Measurements from ENCODE around the gene SPATS2L.
"Not testable (repeated sequence)": the region's sequence is repeated elsewhere in the genome, so short reads cannot be mapped to it uniquely, and the experiment has no call there.

Gene SPATS2L

GRCh38 chr2:200338692-200339091 is 32.2 kb downstream of the SPATS2L start:
- no peak for TF ChIP-seq CTCF (IDR thresholded peaks at IDR 0.05; ENCODE audit: insufficient read depth, low read length, missing control alignments)

GRCh38 chr2:200340508-200341224 is 34.2 kb downstream of the SPATS2L start:
- H3K4me3 ChIP-seq (ENCODE audit: low read depth, low read length), result no peak overlapping the region
- ChIA-PET POLR2A (no interaction called here), CTCF (no interaction called here)
- TF ChIP-seq CTCF (IDR thresholded peaks at IDR 0.05; ENCODE audit: insufficient read depth, low read length, missing control alignments), result no peak
- no peak for DNase-seq (ENCODE audit: low read depth, low spot score)

More at GRCh38 chr2:200338692-200339091, 32.2 kb downstream of the SPATS2L start:
- H3K4me3 ChIP-seq (ENCODE audit: low read depth, low read length), result no peak overlapping the region
- no peak for DNase-seq (ENCODE audit: low read depth, low spot score)
- CTCF ChIA-PET, result interaction anchor here (1.3 to 1.6 kb wide), 2 partner anchors 18 to 365 kb away, joined by 3 to 6 read pairs; no protein-coding TSS in a partner anchor
- POLR2A ChIA-PET, result no interaction called here

GRCh38 chr2:200341376-200341775 is 34.9 kb downstream of the SPATS2L start:
- no peak for TF ChIP-seq CTCF (IDR thresholded peaks at IDR 0.05; ENCODE audit: insufficient read depth, low read length, missing control alignments)
- DNase-seq (ENCODE audit: low read depth, low spot score), result no peak
- ChIA-PET POLR2A (no interaction called here), CTCF (no interaction called here)
- H3K4me3 ChIP-seq (ENCODE audit: low read depth, low read length), result no peak overlapping the region

GRCh38 chr2:200342235-200342634 is 35.7 kb downstream of the SPATS2L start:
- CTCF ChIA-PET, result interaction anchor here (0.7 to 1.2 kb wide), 3 partner anchors 10 to 20 kb away, joined by 3 to 4 read pairs (median 3); no protein-coding TSS in a partner anchor
- DNase-seq (ENCODE audit: low read depth, low spot score), result no peak
- no peak for TF ChIP-seq CTCF (IDR thresholded peaks at IDR 0.05; ENCODE audit: insufficient read depth, low read length, missing control alignments)
- POLR2A ChIA-PET, result no interaction called here
- H3K4me3 ChIP-seq (ENCODE audit: low read depth, low read length), result no peak overlapping the region

- TF ChIP-seq CTCF (IDR thresholded peaks at IDR 0.05; ENCODE audit: insufficient read depth, low read length, missing control alignments), result no peak
- POLR2A ChIA-PET, result no interaction called here
- CTCF ChIA-PET, result interaction anchor here (0.7 to 1.2 kb wide), 3 partner anchors 9 to 20 kb away, joined by 3 to 4 read pairs (median 3); no protein-coding TSS in a partner anchor
- no peak for DNase-seq (ENCODE audit: low read depth, low spot score)
- H3K4me3 ChIP-seq (ENCODE audit: low read depth, low read length), result no peak overlapping the region
Observed at GRCh38 chr2:200342654-200343053, 36.2 kb downstream of the SPATS2L start.

- CTCF ChIA-PET, POLR2A ChIA-PET: not testable (repeated sequence)
Observed at GRCh38 chr2:200344202-200344601, 37.7 kb downstream of the SPATS2L start.

GRCh38 chr2:200345975-200346374 is 39.5 kb downstream of the SPATS2L start:
- TF ChIP-seq CTCF (IDR thresholded peaks at IDR 0.05; ENCODE audit: insufficient read depth, low read length, missing control alignments), result no peak
- no peak overlapping the region for H3K4me3 ChIP-seq (ENCODE audit: low read depth, low read length)
- no peak for DNase-seq (ENCODE audit: low read depth, low spot score)
- ChIA-PET POLR2A (no interaction called here), CTCF (interaction anchor here (1.4 kb wide), 2 partner anchors 13 to 360 kb away, joined by 3 read pairs; no protein-coding TSS in a partner anchor)

More at GRCh38 chr2:200344202-200344601, 37.7 kb downstream of the SPATS2L start:
- not testable (repeated sequence) for H3K4me3 ChIP-seq (ENCODE audit: low read depth, low read length); DNase-seq (ENCODE audit: low read depth, low spot score)
